Measurements from ENCODE around the gene STIMATE. TPM values are rescaled to one million over a fixed set of nuclear protein-coding genes. Genes with fewer than 3 reads are reported as not detected.

The STIMATE gene
- total RNA-seq, 1 donor from 2014 or later: 10.2 TPM

- peak; percentile 56 for TF ChIP-seq CTCF (IDR thresholded peaks at IDR 0.05)
- TF ChIP-seq EZH2phosphoT487 (IDR thresholded peaks at IDR 0.05): no peak
- H3F3A ChIP-seq (ENCODE audit: low read depth): no peaks in the 10 kb centered on the region
- no peaks in the 10 kb centered on the region for H3K36me3 ChIP-seq
- H3K79me2 ChIP-seq (ENCODE audit: low read depth): no peaks in the 10 kb centered on the region
- H3K4me2 ChIP-seq: no peak overlapping the region
- H3K4me3 ChIP-seq: no peak overlapping the region
- H3K9ac ChIP-seq: no peak overlapping the region
- H3K4me3 Mint-ChIP-seq: no peak overlapping the region
- no peaks in the 10 kb centered on the region for H4K20me1 ChIP-seq (ENCODE audit: low read depth)
- H3K27ac Mint-ChIP-seq: peak overlapping the region; percentile 94
- H3K4me1 ChIP-seq: no peaks in the 10 kb centered on the region
- H3K9me3 ChIP-seq (ENCODE audit: low read depth): no peaks in the 10 kb centered on the region
- peaks cover 2% of the 10 kb centered on the region for H3K27me3 Mint-ChIP-seq (ENCODE audit: insufficient read depth, low read depth)
- H3K27me3 ChIP-seq: no peaks in the 10 kb centered on the region
- DNase-seq (ENCODE audit: low spot score): peak; percentile 58
- H3K9me3 Mint-ChIP-seq: no peaks in the 10 kb centered on the region
- peaks cover 24% of the 10 kb centered on the region for H3K4me1 Mint-ChIP-seq
- no peaks in the 10 kb centered on the region for H3K36me3 Mint-ChIP-seq
- no peak overlapping the region for H2AFZ ChIP-seq (replicated peaks)
- H3K27ac ChIP-seq: no peak overlapping the region
These were observed 104.9 kb downstream of the STIMATE start for GRCh38 chr3:52792413-52792812.

GRCh38 chr3:52791928-52792327, 105.4 kb downstream of the STIMATE start:
- Histone ChIP-seq H3K27me3 (no peaks in the 10 kb centered on the region), H4K20me1 (ENCODE audit: low read depth) (no peaks in the 10 kb centered on the region), H3K36me3 (no peaks in the 10 kb centered on the region), H3K79me2 (ENCODE audit: low read depth) (no peaks in the 10 kb centered on the region), H3K4me2 (no peak overlapping the region), H3K27ac (no peak overlapping the region), H3F3A (ENCODE audit: low read depth) (no peaks in the 10 kb centered on the region), H3K4me1 (no peaks in the 10 kb centered on the region), H3K9me3 (ENCODE audit: low read depth) (no peaks in the 10 kb centered on the region), H2AFZ (replicated peaks) (no peak overlapping the region), H3K9ac (no peak overlapping the region), H3K4me3 (no peak overlapping the region)
- H3K36me3 Mint-ChIP-seq: no peaks in the 10 kb centered on the region
- H3K27me3 Mint-ChIP-seq (ENCODE audit: insufficient read depth, low read depth): peaks cover 2% of the 10 kb centered on the region
- peak overlapping the region; percentile 66 for H3K27ac Mint-ChIP-seq
- H3K9me3 Mint-ChIP-seq: no peaks in the 10 kb centered on the region
- peaks cover 24% of the 10 kb centered on the region for H3K4me1 Mint-ChIP-seq
- TF ChIP-seq CTCF (IDR thresholded peaks at IDR 0.05) (no peak), EZH2phosphoT487 (IDR thresholded peaks at IDR 0.05) (no peak), EZH2 (IDR thresholded peaks at IDR 0.05) (no peak)
- no peak overlapping the region for H3K4me3 Mint-ChIP-seq
- no peak for DNase-seq (ENCODE audit: low spot score)

GRCh38 chr3:52791366-52791765, 106.0 kb downstream of the STIMATE start:
- H3K27ac Mint-ChIP-seq: no peak overlapping the region
- no peaks in the 10 kb centered on the region for H3K79me2 ChIP-seq (ENCODE audit: low read depth)
- H4K20me1 ChIP-seq (ENCODE audit: low read depth): no peaks in the 10 kb centered on the region
- TF ChIP-seq CTCF (IDR thresholded peaks at IDR 0.05) (no peak), EZH2phosphoT487 (IDR thresholded peaks at IDR 0.05) (no peak), EZH2 (IDR thresholded peaks at IDR 0.05) (no peak)
- no peak overlapping the region for H2AFZ ChIP-seq (replicated peaks)
- no peak overlapping the region for H3K4me3 Mint-ChIP-seq
- no peak overlapping the region for H3K4me3 ChIP-seq
- H3K9me3 ChIP-seq (ENCODE audit: low read depth): no peaks in the 10 kb centered on the region
- no peak overlapping the region for H3K4me2 ChIP-seq
- H3K9me3 Mint-ChIP-seq: no peaks in the 10 kb centered on the region
- no peak overlapping the region for H3K9ac ChIP-seq
- no peaks in the 10 kb centered on the region for H3K36me3 Mint-ChIP-seq
- H3K27me3 Mint-ChIP-seq (ENCODE audit: insufficient read depth, low read depth): peaks cover 2% of the 10 kb centered on the region
- no peak overlapping the region for H3K27ac ChIP-seq
- no peak for DNase-seq (ENCODE audit: low spot score)
- no peaks in the 10 kb centered on the region for H3F3A ChIP-seq (ENCODE audit: low read depth)
- no peaks in the 10 kb centered on the region for H3K27me3 ChIP-seq
- H3K36me3 ChIP-seq: no peaks in the 10 kb centered on the region
- peaks cover 24% of the 10 kb centered on the region for H3K4me1 Mint-ChIP-seq
- no peaks in the 10 kb centered on the region for H3K4me1 ChIP-seq

All from neural progenitor cell (in vitro differentiated cells).